Measurements from ENCODE around the gene PRPF40A. TPM values are rescaled to one million over a fixed set of nuclear protein-coding genes. Genes with fewer than 3 reads are reported as not detected.
"Not testable (repeated sequence)": the region's sequence is repeated elsewhere in the genome, so short reads cannot be mapped to it uniquely, and the experiment has no call there.

Gene PRPF40A
- 33.8 TPM for total RNA-seq
- long read RNA-seq, partial matches to known transcripts = 2 of 33 reads
- long read RNA-seq, other reads (novel, unspliced or antisense) = 31 of 33 reads

- intact Hi-C loops (cut with micrococcal nuclease) = no loop called here
Observed at GRCh38 chr2:152717228-152718075, at the start of gene PRPF40A. Gene PRPF40A, minus strand, starts transcription at chr2:152717461. Its CDS starts 22 bp downstream, at chr2:152717439.

GRCh38 chr2:152766928-152767327, 49.7 kb upstream of the PRPF40A start:
- Histone ChIP-seq H3K4me3 (no peak overlapping the region), H3K36me3 (peaks cover 4% of the 10 kb centered on the region), H3K4me1 (no peaks in the 10 kb centered on the region), H3K27me3 (ENCODE audit: low read depth) (no peaks in the 10 kb centered on the region), H3K27ac (replicated peaks) (no peak overlapping the region), H3K9me3 (replicated peaks) (no peaks in the 10 kb centered on the region)
- no peak for TF ChIP-seq CTCF (IDR thresholded peaks at IDR 0.05; ENCODE audit: borderline replicate concordance)
- intact Hi-C loops (cut with micrococcal nuclease) = no loop called here
- DNase-seq = no peak

More at GRCh38 chr2:152717228-152718075, at the start of gene PRPF40A:
- Histone ChIP-seq H3K9me3 (replicated peaks) (no peaks in the 10 kb centered on the region), H3K4me1 (peaks cover 84% of the 10 kb centered on the region), H3K36me3 (peaks cover 26% of the 10 kb centered on the region), H3K4me3 (peak within 1 kb of the TSS; percentile 96), H3K27me3 (ENCODE audit: low read depth) (no peaks in the 10 kb centered on the region), H3K27ac (replicated peaks) (peak within 1 kb of the TSS; percentile 98)
- peak; percentile 99 for DNase-seq
- no peak for TF ChIP-seq CTCF (IDR thresholded peaks at IDR 0.05; ENCODE audit: borderline replicate concordance)

DNA sequence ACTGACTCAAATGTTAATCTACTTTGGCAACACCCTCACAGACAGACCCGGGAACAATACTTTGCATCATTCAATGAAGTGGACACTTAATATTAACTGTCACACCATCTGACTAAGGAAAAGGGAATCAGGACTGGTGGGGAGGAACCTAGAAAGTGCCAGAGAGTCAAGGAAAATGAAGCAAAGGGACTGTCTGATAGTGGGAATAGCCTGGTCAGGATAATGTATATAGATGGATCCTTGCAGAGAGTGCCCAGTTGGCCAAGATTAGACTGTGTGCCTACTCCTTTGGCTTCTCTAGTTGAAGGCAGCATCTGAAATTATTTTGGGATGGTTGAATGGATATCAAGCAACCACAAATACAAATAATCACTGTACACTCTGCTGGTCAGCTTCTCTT, 46.4 kb upstream of the PRPF40A start:
- no peaks in the 10 kb centered on the region for H3K27me3 ChIP-seq (ENCODE audit: low read depth)

GRCh38 chr2:152763208-152763607, 45.9 kb upstream of the PRPF40A start:
- H3K4me3 ChIP-seq; intact Hi-C loops (cut with micrococcal nuclease); DNase-seq; H3K4me1 ChIP-seq; H3K9me3 ChIP-seq (replicated peaks); H3K27me3 ChIP-seq (ENCODE audit: low read depth); H3K27ac ChIP-seq (replicated peaks): not testable (repeated sequence)
- peaks cover 13% of the 10 kb centered on the region for H3K36me3 ChIP-seq

More for the DNA sequence above, 46.4 kb upstream of the PRPF40A start:
- Histone ChIP-seq H3K4me3 (no peak overlapping the region), H3K27ac (replicated peaks) (no peak overlapping the region), H3K4me1 (no peaks in the 10 kb centered on the region), H3K9me3 (replicated peaks) (no peaks in the 10 kb centered on the region), H3K36me3 (peaks cover 13% of the 10 kb centered on the region)
- no peak for DNase-seq
- TF ChIP-seq CTCF (IDR thresholded peaks at IDR 0.05; ENCODE audit: borderline replicate concordance) = no peak
- intact Hi-C loops (cut with micrococcal nuclease) = no loop called here

GRCh38 chr2:152762202-152762601, 44.9 kb upstream of the PRPF40A start:
- Histone ChIP-seq H3K9me3 (replicated peaks) (no peaks in the 10 kb centered on the region), H3K36me3 (peaks cover 19% of the 10 kb centered on the region), H3K27ac (replicated peaks) (peak overlapping the region; percentile 22), H3K4me3 (no peak overlapping the region), H3K27me3 (ENCODE audit: low read depth) (no peaks in the 10 kb centered on the region), H3K4me1 (no peaks in the 10 kb centered on the region)
- no peak for DNase-seq
- TF ChIP-seq CTCF (IDR thresholded peaks at IDR 0.05; ENCODE audit: borderline replicate concordance) = no peak
- intact Hi-C loops (cut with micrococcal nuclease) = no loop called here

- no peaks in the 10 kb centered on the region for H3K9me3 ChIP-seq (replicated peaks)
- H3K36me3 ChIP-seq = peaks cover 23% of the 10 kb centered on the region
- intact Hi-C loops (cut with micrococcal nuclease) = no loop called here
- no peak overlapping the region for H3K4me3 ChIP-seq
- H3K4me1 ChIP-seq = no peaks in the 10 kb centered on the region
- no peaks in the 10 kb centered on the region for H3K27me3 ChIP-seq (ENCODE audit: low read depth)
- no peak for TF ChIP-seq CTCF (IDR thresholded peaks at IDR 0.05; ENCODE audit: borderline replicate concordance)
- no peak overlapping the region for H3K27ac ChIP-seq (replicated peaks)
- no peak for DNase-seq
Observed at GRCh38 chr2:152761214-152761613, 44.0 kb upstream of the PRPF40A start.

All from left ventricle myocardium inferior (tissue), 1 donor.